K562 treated with DMSO at 1 percent for 48 hours (cell line): ENCODE results near the gene PRDX2. TPM values are rescaled to one million over a fixed set of nuclear protein-coding genes. Genes with fewer than 3 reads are reported as not detected.

Experiments used
- total RNA-seq: library from RNA; unstranded; fragments of 300-600 nt; gene quantifications from 2 replicates; pipeline ENCODE4 v1.2.3, GENCODE V29; 2022; ENCODE audit warnings: low replicate concordance; ENCODE audit errors: extremely low read depth

PRDX2 gene
- 1,339 TPM in 1 of 2 replicates, not detected in the other for total RNA-seq

DNA sequence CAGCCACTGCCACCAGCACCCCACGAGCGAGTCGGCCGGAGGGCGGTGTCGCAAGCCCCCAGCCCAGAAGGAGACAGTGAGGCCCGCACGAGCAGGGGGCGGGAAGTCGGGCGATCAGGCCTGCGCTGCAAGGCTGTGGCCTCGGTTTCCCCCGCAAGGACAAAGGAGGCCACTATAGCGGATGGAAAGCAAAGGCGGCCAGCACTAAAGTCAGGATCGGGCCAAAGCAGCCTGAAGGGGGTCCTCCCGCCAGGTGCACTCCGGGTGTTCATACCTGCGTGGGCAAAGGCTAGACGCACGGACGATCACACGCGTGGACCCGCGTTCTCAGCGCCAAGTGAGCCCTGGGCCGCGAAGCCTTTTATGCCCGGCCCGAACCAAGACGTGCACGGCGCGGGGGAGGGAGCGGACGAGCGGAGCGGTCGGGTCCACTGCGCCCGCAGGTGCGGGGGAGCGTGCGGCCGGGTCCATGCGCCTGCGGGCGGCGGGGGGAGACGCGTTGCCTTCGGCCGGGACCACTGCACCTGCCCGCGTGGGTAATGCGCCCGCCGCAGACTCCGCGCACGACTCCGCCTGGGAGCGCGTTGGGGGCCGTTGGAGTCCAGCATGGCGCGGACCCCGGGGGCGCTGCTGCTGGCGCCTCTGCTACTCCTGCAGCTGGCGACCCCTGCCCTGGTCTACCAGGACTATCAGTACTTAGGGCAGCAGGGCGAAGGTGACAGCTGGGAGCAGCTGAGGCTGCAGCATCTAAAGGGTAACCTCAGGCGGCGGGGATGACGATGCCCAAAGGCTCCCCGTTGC is at the start of gene PRDX2, which contains the start of gene THSD8:
Gene PRDX2 (minus strand): TSS at position 335 of the 801 bp plus-strand sequence. CDS start 539 bp downstream, outside the sequence.
Gene THSD8 (plus strand): TSS at position 604 of the 801 bp plus-strand sequence. CDS start 3 bp downstream, at position 607.

DNA sequence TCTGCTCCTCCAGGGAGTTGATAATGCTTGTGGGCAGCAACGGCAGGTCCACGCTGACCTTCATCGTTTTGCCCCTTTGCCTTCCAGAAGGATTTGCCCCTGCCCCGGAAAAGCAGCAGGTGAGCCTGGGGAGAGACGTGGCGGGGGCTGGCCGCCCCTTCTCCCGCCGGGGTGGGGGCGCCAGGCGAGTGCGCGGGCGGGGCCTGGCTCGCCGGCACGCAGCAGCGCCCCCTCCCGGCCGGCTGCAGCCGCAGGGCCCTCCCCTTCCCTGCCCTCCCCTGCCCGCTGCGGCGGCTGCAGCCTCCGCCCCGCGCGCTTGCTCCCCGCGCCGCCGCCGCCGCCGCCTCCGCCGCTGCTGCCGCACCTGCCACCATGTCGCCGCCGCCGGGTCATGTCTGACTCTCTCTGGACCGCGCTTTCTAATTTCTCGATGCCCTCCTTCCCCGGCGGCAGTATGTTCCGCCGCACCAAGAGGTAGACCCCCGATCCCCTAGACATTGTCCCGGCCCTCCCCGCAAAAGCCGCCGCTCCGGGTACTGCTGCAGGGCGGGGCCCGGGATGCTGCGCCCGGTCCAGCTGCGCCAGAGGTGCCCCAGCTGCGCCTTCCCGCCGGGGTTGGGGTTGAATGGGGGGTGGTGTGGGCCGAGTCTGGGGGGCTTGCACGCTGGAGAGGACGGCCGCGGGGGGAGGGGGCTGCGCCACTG is 36.7 kb upstream of the PRDX2 start, which contains the start of gene MAST1:
Gene MAST1 (plus strand): TSS at position 334 of the 704 bp plus-strand sequence. CDS start 58 bp downstream, at position 392.

DNA sequence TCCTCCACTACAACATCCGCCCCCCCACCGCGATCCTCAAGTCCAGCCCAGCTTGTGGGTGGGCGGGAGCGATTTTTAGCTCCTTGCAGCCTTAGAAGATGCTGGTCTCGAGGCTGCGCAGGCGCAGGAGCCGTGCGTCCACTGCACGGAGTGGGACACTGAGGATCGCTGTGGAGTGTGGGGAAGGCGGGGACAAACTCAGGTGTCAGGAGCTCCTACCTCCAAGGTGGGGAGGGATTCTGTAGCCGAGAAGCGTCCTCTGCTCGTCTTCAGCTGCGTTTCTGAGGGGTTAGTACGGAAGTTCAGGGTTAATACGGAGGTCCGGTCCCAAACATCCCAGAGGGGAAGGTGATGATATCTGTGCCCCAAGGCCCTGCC is 33.0 kb upstream of the PRDX2 start, which contains the start of gene RTBDN:
Gene RTBDN (minus strand): TSS at position 14 of the 378 bp plus-strand sequence. CDS start 4,600 bp downstream, outside the sequence.

DNA sequence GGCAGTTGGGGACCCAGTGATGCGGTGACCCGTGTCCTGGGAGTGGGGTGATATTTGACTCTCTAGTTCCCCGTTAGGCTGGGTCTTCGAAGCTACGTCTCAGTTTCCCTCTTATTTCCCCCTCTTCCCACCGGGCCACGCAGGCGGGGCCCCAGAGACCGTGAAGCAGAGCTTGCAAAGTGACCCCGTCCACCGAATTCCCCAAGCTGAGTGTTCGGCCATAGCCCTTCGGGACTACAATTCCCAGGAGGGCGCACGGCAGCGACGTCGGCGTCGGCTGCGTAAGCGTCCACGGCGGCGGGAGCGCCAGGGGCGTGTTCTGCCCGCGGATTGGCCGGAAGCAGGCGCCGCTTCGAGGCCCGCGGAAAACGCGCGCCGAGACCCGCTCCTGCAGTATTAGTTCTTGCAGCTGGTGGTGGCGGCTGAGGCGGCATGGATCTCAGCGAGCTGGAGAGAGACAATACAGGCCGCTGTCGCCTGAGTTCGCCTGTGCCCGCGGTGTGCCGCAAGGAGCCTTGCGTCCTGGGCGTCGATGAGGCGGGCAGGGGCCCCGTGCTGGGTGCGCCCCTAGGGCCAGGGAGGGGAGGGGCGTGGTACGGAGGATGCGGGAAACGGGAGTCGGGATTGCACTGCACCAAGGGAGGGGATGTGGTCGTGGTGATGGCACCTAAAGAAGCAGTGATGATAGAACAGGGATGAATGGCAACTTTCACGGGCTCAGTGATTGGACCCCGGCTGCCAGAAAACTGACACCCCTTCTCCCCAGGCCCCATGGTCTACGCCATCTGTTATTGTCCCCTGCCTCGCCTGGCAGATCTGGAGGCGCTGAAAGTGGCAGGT is 4.9 kb upstream of the PRDX2 start, which contains the start of gene RNASEH2A:
Gene RNASEH2A (plus strand): TSS at position 343 of the 840 bp plus-strand sequence. CDS start 90 bp downstream, at position 433.

DNA sequence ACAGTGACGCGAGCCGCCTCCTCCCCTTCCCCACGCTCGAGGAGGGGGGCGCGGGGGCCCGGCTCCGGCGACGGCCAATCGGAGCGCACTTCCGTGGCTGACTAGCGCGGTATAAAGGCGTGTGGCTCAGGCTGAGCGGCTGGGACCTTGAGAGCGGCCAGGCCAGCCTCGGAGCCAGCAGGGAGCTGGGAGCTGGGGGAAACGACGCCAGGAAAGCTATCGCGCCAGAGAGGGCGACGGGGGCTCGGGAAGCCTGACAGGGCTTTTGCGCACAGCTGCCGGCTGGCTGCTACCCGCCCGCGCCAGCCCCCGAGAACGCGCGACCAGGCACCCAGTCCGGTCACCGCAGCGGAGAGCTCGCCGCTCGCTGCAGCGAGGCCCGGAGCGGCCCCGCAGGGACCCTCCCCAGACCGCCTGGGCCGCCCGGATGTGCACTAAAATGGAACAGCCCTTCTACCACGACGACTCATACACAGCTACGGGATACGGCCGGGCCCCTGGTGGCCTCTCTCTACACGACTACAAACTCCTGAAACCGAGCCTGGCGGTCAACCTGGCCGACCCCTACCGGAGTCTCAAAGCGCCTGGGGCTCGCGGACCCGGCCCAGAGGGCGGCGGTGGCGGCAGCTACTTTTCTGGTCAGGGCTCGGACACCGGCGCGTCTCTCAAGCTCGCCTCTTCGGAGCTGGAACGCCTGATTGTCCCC is 10.1 kb downstream of the PRDX2 start, which contains the start of gene JUNB:
Gene JUNB (plus strand): TSS at position 142 of the 706 bp plus-strand sequence. CDS start 286 bp downstream, at position 428.

DNA sequence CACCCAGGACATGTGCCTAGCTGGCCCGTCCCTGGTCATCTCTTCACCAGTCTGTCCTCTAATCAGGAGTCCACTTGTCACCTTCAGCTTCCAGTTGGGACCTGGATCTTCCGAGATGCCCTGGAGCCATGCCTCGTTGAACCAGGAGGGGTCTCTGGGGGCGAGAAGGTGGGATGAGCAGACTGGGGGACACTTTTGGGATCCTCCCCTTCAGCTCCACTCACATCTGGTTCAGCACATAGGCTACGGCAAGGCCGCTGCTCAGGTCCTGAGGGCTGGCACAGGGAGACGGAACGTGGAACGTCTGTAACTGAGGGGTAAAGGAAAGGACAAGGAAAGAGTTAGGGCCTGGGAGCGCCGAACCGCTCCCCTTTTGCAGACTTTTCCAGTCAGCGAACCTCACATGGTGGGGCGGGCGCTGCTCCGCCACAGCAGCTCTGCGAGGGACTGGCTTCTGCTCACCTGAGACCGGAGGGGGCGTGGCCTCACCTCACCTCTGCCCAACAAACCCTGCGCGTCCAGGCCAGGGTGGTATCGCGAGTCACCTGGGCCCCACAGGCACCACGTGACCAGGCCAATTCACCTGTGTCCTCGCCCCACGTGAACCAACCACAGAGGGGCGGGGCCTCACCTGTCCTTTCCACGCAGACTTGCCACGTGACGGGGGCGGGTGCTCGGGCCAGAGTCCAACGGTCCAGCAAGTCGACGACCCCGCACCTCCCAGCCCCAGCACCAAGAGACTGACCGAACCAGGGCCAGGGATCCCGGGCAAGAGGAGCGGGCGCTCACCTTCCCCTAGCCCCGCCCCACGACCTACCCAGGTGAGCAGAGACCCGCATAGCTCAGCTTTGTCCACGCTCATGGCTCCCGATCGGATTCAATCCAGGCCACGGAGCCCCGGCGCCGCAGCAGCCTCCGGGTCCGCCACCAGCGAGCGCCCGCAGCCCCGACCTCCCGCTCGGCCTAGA is 26.7 kb downstream of the PRDX2 start, which contains the start of gene HOOK2:
Gene HOOK2 (minus strand): TSS at position 965 of the 968 bp plus-strand sequence. CDS start 103 bp downstream, at position 862.

DNA sequence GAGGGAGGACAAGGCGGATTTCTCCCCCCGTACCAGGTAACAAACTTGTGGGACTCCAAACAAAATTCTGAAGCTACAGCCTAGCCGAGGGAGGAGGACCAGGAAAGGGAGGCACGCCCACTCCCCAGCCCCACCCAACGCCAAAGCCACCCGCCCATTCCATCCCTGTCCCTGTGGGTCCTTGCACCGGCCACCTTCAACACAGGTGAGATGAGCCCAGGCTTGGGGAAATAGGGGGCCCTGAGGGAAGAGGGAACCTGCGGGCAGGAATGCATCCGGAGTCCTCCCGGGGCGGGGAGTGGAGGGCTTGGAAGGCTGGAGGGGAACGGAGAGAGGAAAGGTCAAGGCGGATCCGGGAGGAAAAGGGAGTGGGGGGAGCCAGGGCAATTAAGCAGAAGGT is 50.0 kb downstream of the PRDX2 start, which contains the start of gene BEST2:
Gene BEST2 (plus strand): TSS at position 157 of the 400 bp plus-strand sequence. CDS start 802 bp downstream, outside the sequence.

Other genes with a start within 250 kb of the PRDX2 start
- gene ZNF490, start 191.0 kb downstream of the PRDX2 start, total RNA-seq: not detected in 2 replicates
- not detected in 2 replicates for gene ZNF791, start 190.9 kb downstream of the PRDX2 start, total RNA-seq
- gene MAN2B1, start 135.1 kb downstream of the PRDX2 start, total RNA-seq: not detected in 2 replicates
- gene WDR83, start 135.0 kb downstream of the PRDX2 start, total RNA-seq: not detected in 2 replicates
- gene DHPS, start 119.9 kb downstream of the PRDX2 start, total RNA-seq: not detected in 2 replicates
- not detected in 2 replicates for gene GNG14, start 113.8 kb downstream of the PRDX2 start, total RNA-seq
- not detected in 2 replicates for gene FBXW9, start 105.2 kb downstream of the PRDX2 start, total RNA-seq
- gene TNPO2, start 77.9 kb downstream of the PRDX2 start, total RNA-seq: 258 TPM in 1 of 2 replicates, not detected in the other
- not detected in 2 replicates for gene TRIR, start 67.1 kb downstream of the PRDX2 start, total RNA-seq
- gene GET3, start 64.3 kb downstream of the PRDX2 start, total RNA-seq: not detected in 2 replicates
- not detected in 2 replicates for gene BEST2, start 50.0 kb downstream of the PRDX2 start, total RNA-seq
- gene HOOK2, start 26.2 kb downstream of the PRDX2 start, total RNA-seq: not detected in 2 replicates
- not detected in 2 replicates for gene JUNB, start 10.3 kb downstream of the PRDX2 start, total RNA-seq
- not detected in 2 replicates for gene THSD8, start 269 bp upstream of the PRDX2 start, total RNA-seq
- gene RNASEH2A, start 4.8 kb upstream of the PRDX2 start, total RNA-seq: not detected in 2 replicates
- not detected in 2 replicates for gene RTBDN, start 32.8 kb upstream of the PRDX2 start, total RNA-seq
- gene MAST1, start 36.7 kb upstream of the PRDX2 start, total RNA-seq: not detected in 2 replicates
- gene DNASE2, start 79.6 kb upstream of the PRDX2 start, total RNA-seq: not detected in 2 replicates
- not detected in 2 replicates for gene KLF1, start 85.4 kb upstream of the PRDX2 start, total RNA-seq
- gene GCDH, start 89.4 kb upstream of the PRDX2 start, total RNA-seq: not detected in 2 replicates
- not detected in 2 replicates for gene SYCE2, start 117.5 kb upstream of the PRDX2 start, total RNA-seq
- 986 TPM in 1 of 2 replicates, not detected in the other for gene FARSA, start 131.9 kb upstream of the PRDX2 start, total RNA-seq
- 227 and 730 TPM in 2 replicates for gene CALR, start 136.8 kb upstream of the PRDX2 start, total RNA-seq
- not detected in 2 replicates for gene RAD23A, start 144.1 kb upstream of the PRDX2 start, total RNA-seq
- gene GADD45GIP1, start 155.4 kb upstream of the PRDX2 start, total RNA-seq: not detected in 2 replicates
- gene DAND5, start 167.8 kb upstream of the PRDX2 start, total RNA-seq: not detected in 2 replicates
- gene NFIX, start 193.7 kb upstream of the PRDX2 start, total RNA-seq: not detected in 2 replicates